ENCODE measurements around the gene MSRB1. TPM values are rescaled to one million over a fixed set of nuclear protein-coding genes. Genes with fewer than 3 reads are reported as not detected.

The MSRB1 gene
- total RNA-seq, 1 donor from 2014 or later = 23.7 TPM

DNA sequence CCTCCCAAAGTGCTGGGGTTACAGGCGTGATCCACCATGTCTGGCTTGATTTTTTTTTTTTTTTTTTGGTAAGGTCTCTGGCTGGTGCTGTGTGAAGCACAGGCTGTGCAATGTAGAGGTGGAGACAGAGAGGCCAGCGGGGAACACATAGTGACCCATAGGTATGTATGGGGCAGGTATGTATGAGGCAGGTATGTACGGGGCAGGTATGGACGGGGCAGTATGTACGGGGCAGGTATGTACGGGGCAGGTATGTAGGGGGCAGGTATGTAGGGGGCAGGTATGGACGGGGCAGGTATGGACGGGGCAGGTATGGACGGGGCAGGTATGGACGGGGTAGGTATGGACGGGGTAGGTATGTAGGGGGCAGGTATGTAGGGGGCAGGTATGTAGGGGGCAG lies 6.5 kb upstream of the MSRB1 start:
- Mint-ChIP-seq H3K4me1 (ENCODE audit: low read depth, unreplicated experiment) (no peaks in the 10 kb centered on the region), H3K27ac (ENCODE audit: unreplicated experiment) (no peak overlapping the region), H3K9me3 (ENCODE audit: unreplicated experiment) (no peaks in the 10 kb centered on the region), H3K4me3 (ENCODE audit: unreplicated experiment) (no peak overlapping the region), H3K27me3 (ENCODE audit: low read depth, unreplicated experiment) (peaks cover 4% of the 10 kb centered on the region), H3K36me3 (ENCODE audit: low read depth, unreplicated experiment) (no peaks in the 10 kb centered on the region)
- no peaks in the 10 kb centered on the region for H3K79me2 ChIP-seq (ENCODE audit: insufficient read depth, low read length)
- no peak overlapping the region for H3K4me2 ChIP-seq (ENCODE audit: low read length)
- H2AFZ ChIP-seq (ENCODE audit: low read depth, low read length) = no peak overlapping the region
- FAIRE-seq (no peak), DNase-seq (ENCODE audit: low read depth) (no peak)
- no peaks in the 10 kb centered on the region for H3K27me3 ChIP-seq (ENCODE audit: insufficient read depth, low read length)
- TF ChIP-seq EZH2 (IDR thresholded peaks at IDR 0.05; ENCODE audit: insufficient read depth, low read length) = no peak
- TF ChIP-seq, protein P1, sequence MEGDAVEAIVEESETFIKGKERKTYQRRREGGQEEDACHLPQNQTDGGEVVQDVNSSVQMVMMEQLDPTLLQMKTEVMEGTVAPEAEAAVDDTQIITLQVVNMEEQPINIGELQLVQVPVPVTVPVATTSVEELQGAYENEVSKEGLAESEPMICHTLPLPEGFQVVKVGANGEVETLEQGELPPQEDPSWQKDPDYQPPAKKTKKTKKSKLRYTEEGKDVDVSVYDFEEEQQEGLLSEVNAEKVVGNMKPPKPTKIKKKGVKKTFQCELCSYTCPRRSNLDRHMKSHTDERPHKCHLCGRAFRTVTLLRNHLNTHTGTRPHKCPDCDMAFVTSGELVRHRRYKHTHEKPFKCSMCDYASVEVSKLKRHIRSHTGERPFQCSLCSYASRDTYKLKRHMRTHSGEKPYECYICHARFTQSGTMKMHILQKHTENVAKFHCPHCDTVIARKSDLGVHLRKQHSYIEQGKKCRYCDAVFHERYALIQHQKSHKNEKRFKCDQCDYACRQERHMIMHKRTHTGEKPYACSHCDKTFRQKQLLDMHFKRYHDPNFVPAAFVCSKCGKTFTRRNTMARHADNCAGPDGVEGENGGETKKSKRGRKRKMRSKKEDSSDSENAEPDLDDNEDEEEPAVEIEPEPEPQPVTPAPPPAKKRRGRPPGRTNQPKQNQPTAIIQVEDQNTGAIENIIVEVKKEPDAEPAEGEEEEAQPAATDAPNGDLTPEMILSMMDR (IDR thresholded peaks at IDR 0.05; ENCODE audit: insufficient read depth, low read depth, low read length) = no peak
- no peaks in the 10 kb centered on the region for H3K36me3 ChIP-seq (ENCODE audit: insufficient read depth, low read length)
- no peak overlapping the region for H3K4me3 ChIP-seq (ENCODE audit: insufficient read depth, low read depth, low read length)
- H3K9me3 ChIP-seq (ENCODE audit: insufficient read depth, low read depth, low read length) = no peaks in the 10 kb centered on the region
- H3K4me1 ChIP-seq (ENCODE audit: insufficient read depth, low read length) = no peaks in the 10 kb centered on the region
- no peaks in the 10 kb centered on the region for H4K20me1 ChIP-seq (ENCODE audit: insufficient read depth, low read length)
- H3K27ac ChIP-seq (ENCODE audit: low read depth, low read length) = no peak overlapping the region
- no peak overlapping the region for H3K9ac ChIP-seq (ENCODE audit: low read length)

GRCh38 chr16:1947369-1947670 lies 4.3 kb upstream of the MSRB1 start:
- no peaks in the 10 kb centered on the region for H3K36me3 ChIP-seq (ENCODE audit: insufficient read depth, low read length)
- no peak overlapping the region for H3K4me2 ChIP-seq (ENCODE audit: low read length)
- no peak overlapping the region for H3K4me3 ChIP-seq (ENCODE audit: insufficient read depth, low read depth, low read length)
- Mint-ChIP-seq H3K4me3 (ENCODE audit: unreplicated experiment) (no peak overlapping the region), H3K27ac (ENCODE audit: unreplicated experiment) (no peak overlapping the region), H3K36me3 (ENCODE audit: low read depth, unreplicated experiment) (no peaks in the 10 kb centered on the region), H3K4me1 (ENCODE audit: low read depth, unreplicated experiment) (no peaks in the 10 kb centered on the region), H3K27me3 (ENCODE audit: low read depth, unreplicated experiment) (peaks cover 4% of the 10 kb centered on the region), H3K9me3 (ENCODE audit: unreplicated experiment) (no peaks in the 10 kb centered on the region)
- H3K27ac ChIP-seq (ENCODE audit: low read depth, low read length) = no peak overlapping the region
- peaks cover 3% of the 10 kb centered on the region for H3K4me1 ChIP-seq (ENCODE audit: insufficient read depth, low read length)
- DNase-seq (ENCODE audit: low read depth) = no peak
- H3K79me2 ChIP-seq (ENCODE audit: insufficient read depth, low read length) = peaks cover 5% of the 10 kb centered on the region
- FAIRE-seq = no peak
- no peaks in the 10 kb centered on the region for H3K27me3 ChIP-seq (ENCODE audit: insufficient read depth, low read length)
- TF ChIP-seq, protein P1 (IDR thresholded peaks at IDR 0.05; ENCODE audit: insufficient read depth, low read depth, low read length) = no peak
- no peak for TF ChIP-seq EZH2 (IDR thresholded peaks at IDR 0.05; ENCODE audit: insufficient read depth, low read length)
- peaks cover under 1% of the 10 kb centered on the region for H4K20me1 ChIP-seq (ENCODE audit: insufficient read depth, low read length)
- H3K9ac ChIP-seq (ENCODE audit: low read length) = no peak overlapping the region
- H2AFZ ChIP-seq (ENCODE audit: low read depth, low read length) = no peak overlapping the region
- no peaks in the 10 kb centered on the region for H3K9me3 ChIP-seq (ENCODE audit: insufficient read depth, low read depth, low read length)

- Histone ChIP-seq H3K4me3 (ENCODE audit: insufficient read depth, low read depth, low read length) (no peak overlapping the region), H3K27ac (ENCODE audit: low read depth, low read length) (no peak overlapping the region), H2AFZ (ENCODE audit: low read depth, low read length) (no peak overlapping the region), H3K4me1 (ENCODE audit: insufficient read depth, low read length) (peaks cover 9% of the 10 kb centered on the region), H3K36me3 (ENCODE audit: insufficient read depth, low read length) (no peaks in the 10 kb centered on the region), H3K9ac (ENCODE audit: low read length) (no peak overlapping the region), H3K27me3 (ENCODE audit: insufficient read depth, low read length) (no peaks in the 10 kb centered on the region), H3K4me2 (ENCODE audit: low read length) (no peak overlapping the region), H3K79me2 (ENCODE audit: insufficient read depth, low read length) (peaks cover 7% of the 10 kb centered on the region), H3K9me3 (ENCODE audit: insufficient read depth, low read depth, low read length) (no peaks in the 10 kb centered on the region), H4K20me1 (ENCODE audit: insufficient read depth, low read length) (peaks cover 5% of the 10 kb centered on the region)
- no peak for DNase-seq (ENCODE audit: low read depth)
- Mint-ChIP-seq H3K4me3 (ENCODE audit: unreplicated experiment) (no peak overlapping the region), H3K27me3 (ENCODE audit: low read depth, unreplicated experiment) (peaks cover 4% of the 10 kb centered on the region), H3K36me3 (ENCODE audit: low read depth, unreplicated experiment) (no peaks in the 10 kb centered on the region), H3K9me3 (ENCODE audit: unreplicated experiment) (no peaks in the 10 kb centered on the region), H3K27ac (ENCODE audit: unreplicated experiment) (no peak overlapping the region), H3K4me1 (ENCODE audit: low read depth, unreplicated experiment) (peaks cover 4% of the 10 kb centered on the region)
- TF ChIP-seq, protein P1 (IDR thresholded peaks at IDR 0.05; ENCODE audit: insufficient read depth, low read depth, low read length) = no peak
- TF ChIP-seq EZH2 (IDR thresholded peaks at IDR 0.05; ENCODE audit: insufficient read depth, low read length) = no peak
- no peak for FAIRE-seq
These were observed 3.7 kb upstream of the MSRB1 start for GRCh38 chr16:1946495-1947368.

Data from astrocyte (in vitro differentiated cells and primary cell).